ENCODE data around the gene MERTK.

- no peak for TF ChIP-seq CTCF (IDR thresholded peaks at IDR 0.05)
- no peak for TF ChIP-seq EZH2 (IDR thresholded peaks at IDR 0.05; ENCODE audit: borderline replicate concordance, insufficient read depth, low read depth, low read length, poor library complexity, severe bottlenecking)
Measured at GRCh38 chr2:112033600-112033999, 135.2 kb downstream of the MERTK start.
